K562 (cell line): ENCODE results near the gene ADCY5. TPM values are rescaled to one million over a fixed set of nuclear protein-coding genes. Genes with fewer than 3 reads are reported as not detected.

Experiments
- ATAC-seq: fragments of 200-7000 bp; cut with Tn5 transposase; 3 replicates; pipeline ENCODE4 v1.9.1; 2020; ENCODE audit warnings: moderate library complexity
- BruUV-seq: library from RNA; stranded (reverse); fragments of 400-500 nt; replicated peaks from 2 replicates; lab custom pipeline; 2021; lab: Mats Ljungman, UMichigan
- CTCF ChIA-PET: fragments of 300-600 bp; formaldehyde crosslinking; extraction: SDS; loops from one replicate; lab custom pipeline; 2021; ENCODE audit warnings: low intra/inter-chr PET ratio; lab: Yijun Ruan, JAX
- POLR2A ChIA-PET: fragments of 300-600, 350-650 bp; sonication (Branson Sonifier 250); formaldehyde crosslinking; extraction: SDS; loops from one replicate; lab custom pipeline; 2021; ENCODE audit warnings: antibody characterized with exemption, inconsistent platforms; lab: Yijun Ruan, JAX
- DNase-seq, 4 experiments: peaks; one replicate each; pipeline versions ENCODE4 v3.0.0 to v3.0.0-alpha.2; 2011 to 2018; ENCODE audit warnings: low spot score in 3 of 4, mixed read lengths in 3 of 4; ENCODE audit errors: extremely low read depth in 1 of 4
- FAIRE-seq: peaks from 2 replicates; lab custom pipeline; 2011; peaks lifted over from hg19 to GRCh38; lab: Jason Lieb, UNC
- H2AFZ ChIP-seq: 2 replicates; pipeline ENCODE4 v1.6.0; 2011; ENCODE audit warnings: low read depth, low read length, control low read depth, inconsistent platforms
- H3K27ac ChIP-seq: fragments of 200-600 bp; 3 replicates; pipeline ENCODE4 v1.8.0; 2011; ENCODE audit warnings: low read depth, mild to moderate bottlenecking, control low read depth, inconsistent platforms, low read length, moderate library complexity, mixed read lengths; ENCODE audit errors: extremely low read depth
- H3K27me3 ChIP-seq, 2 experiments: fragments of 300-600 bp in 1 of 2; 2 replicates in 1 of 2; 3 replicates in 1 of 2; pipeline versions ENCODE4 v1.6.0 to v1.8.0; 2011; ENCODE audit warnings: inconsistent platforms in 2 of 2, low read length in 2 of 2, mild to moderate bottlenecking in 1 of 2, mixed read lengths in 1 of 2, moderate library complexity in 1 of 2; ENCODE audit not compliant: control insufficient read depth in 2 of 2, insufficient read depth in 2 of 2
- H3K36me3 ChIP-seq: fragments of 300-600 bp; 3 replicates; pipeline ENCODE4 v1.8.0; 2011; ENCODE audit warnings: mild to moderate bottlenecking, low read length, inconsistent platforms; ENCODE audit not compliant: control insufficient read depth, insufficient read depth
- H3K4me1 ChIP-seq, 2 experiments: fragments of 200-600 bp in 1 of 2; replicated peaks in 1 of 2; 2 replicates in 1 of 2; 3 replicates in 1 of 2; pipeline versions ENCODE4 v1.5.1 to v1.8.0; 2011; ENCODE audit warnings: inconsistent platforms in 2 of 2, low read length in 2 of 2, mild to moderate bottlenecking in 1 of 2, mixed read lengths in 1 of 2, moderate library complexity in 1 of 2; ENCODE audit not compliant: control insufficient read depth in 2 of 2, insufficient read depth in 2 of 2
- H3K4me2 ChIP-seq: 2 replicates; pipeline ENCODE4 v1.6.1; 2011; ENCODE audit warnings: low read length, control low read depth, inconsistent platforms, mixed read lengths; ENCODE audit not compliant: insufficient read depth
- H3K4me3 ChIP-seq: fragments of 200-600 bp; sonication (generic), shearing (Covaris generic); 2 replicates; pipeline ENCODE4 v1.5.1; 2016; ENCODE audit warnings: control low read depth, inconsistent platforms
- H3K79me2 ChIP-seq: fragments of 200-600 bp; 3 replicates; pipeline ENCODE4 v1.8.0; 2011; ENCODE audit warnings: low read length, inconsistent platforms; ENCODE audit not compliant: control insufficient read depth, insufficient read depth
- H3K9ac ChIP-seq, 2 experiments: 2 replicates each; pipeline versions ENCODE4 v1.6.0 to v1.6.1; 2011; ENCODE audit warnings: low read depth in 2 of 2, low read length in 2 of 2, control low read depth in 1 of 2, inconsistent platforms in 1 of 2, mild to moderate bottlenecking in 1 of 2, mixed read lengths in 1 of 2; ENCODE audit not compliant: insufficient read depth in 1 of 2
- H3K9me1 ChIP-seq: one replicate; pipeline ENCODE4 v1.6.0; 2011; ENCODE audit warnings: inconsistent platforms, mild to moderate bottlenecking, low read length, moderate library complexity; ENCODE audit not compliant: control insufficient read depth, insufficient read depth
- H3K9me3 ChIP-seq: replicated peaks from 2 replicates; pipeline ENCODE4 v1.5.1; 2011; ENCODE audit warnings: low read depth, low read length, inconsistent platforms; ENCODE audit not compliant: control insufficient read depth, insufficient read depth
- H4K20me1 ChIP-seq: replicated peaks from 2 replicates; pipeline ENCODE4 v1.6.1; 2011; ENCODE audit warnings: low read length, inconsistent platforms, mixed read lengths; ENCODE audit not compliant: control insufficient read depth, insufficient read depth
- ARHGAP35 ChIP-seq: fragments of 450-650 bp; IDR thresholded peaks from 2 replicates; pipeline ENCODE4 v1.6.1; 2018; ENCODE audit not compliant: partially characterized antibody
- BRD4 ChIP-seq: fragments of 200-600 bp; sonication (generic); IDR thresholded peaks from 2 replicates; pipeline ENCODE4 v1.6.1; 2017; ENCODE audit warnings: inconsistent platforms
- RBBP5 ChIP-seq: fragments of 200-600 bp; sonication (generic); IDR thresholded peaks from 2 replicates; pipeline ENCODE4 v1.6.1; 2012; ENCODE audit warnings: borderline replicate concordance, mild to moderate bottlenecking, low read length, control low read depth, inconsistent platforms; ENCODE audit not compliant: insufficient read depth, poor library complexity, severe bottlenecking
- RBM39 ChIP-seq: fragments of 200-400 bp; formaldehyde crosslinking; optimal IDR thresholded peaks from 2 replicates; pipeline ENCODE3; 2018; ENCODE audit warnings: low read depth, low read length
- RNF2 ChIP-seq: sonication (generic); IDR thresholded peaks from 2 replicates; pipeline ENCODE4 v1.6.1; 2016
- TAF7 ChIP-seq: fragments of 450-650 bp; IDR thresholded peaks from 2 replicates; pipeline ENCODE4 v1.6.1; 2016; ENCODE audit warnings: missing genetic modification characterization, missing compliant biosample characterization
- TBP ChIP-seq: optimal IDR thresholded peaks from 2 replicates; pipeline ENCODE3; 2011; ENCODE audit warnings: low read depth, low read length, improper control_type of control experiment
- TRIM28 ChIP-seq: fragments of 450-650 bp; IDR thresholded peaks from 2 replicates; pipeline ENCODE4 v1.6.1; 2017
- WHSC1 ChIP-seq: IDR thresholded peaks from one replicate; pipeline ENCODE4 v1.6.1; 2012; ENCODE audit warnings: low read length, control low read depth, inconsistent platforms
- ZNF586 ChIP-seq: fragments of 450-650 bp; formaldehyde crosslinking; conservative IDR thresholded peaks from 2 replicates; pipeline ENCODE4 v1.4.0; 2020; ENCODE audit warnings: mild to moderate bottlenecking, moderate library complexity
- ZNF644 ChIP-seq: fragments of 200-800 bp; sonication (Bioruptor generic); IDR thresholded peaks from 2 replicates; pipeline ENCODE4 v1.6.1; 2016; ENCODE audit warnings: low read depth, missing genetic modification characterization, missing compliant biosample characterization
- WGBS: fragments of 100-300 bp; shearing (Covaris generic); methylation state at CpG from one replicate; pipeline ENCODE4 v1.1.6; 2016; ENCODE audit warnings: low coverage, mixed read lengths; ENCODE audit not compliant: insufficient coverage; ENCODE audit errors: missing lambda C conversion rate; 5-methylcytosine and 5-hydroxymethylcytosine counted together
- in situ Hi-C: fragments of 300-500 bp; cut with MboI; formaldehyde crosslinking; loops from 4 replicates; pipeline ENCODE4 v1.15.0; 2018; ENCODE audit warnings: inconsistent platforms, mixed read lengths
- intact Hi-C: fragments of 100-400 bp; cut with micrococcal nuclease; formaldehyde crosslinking; loops from 2 replicates; pipeline ENCODE4 v1.14.2; 2022
- polyA plus RNA-seq, 8 experiments: library from polyadenylated mRNA; depleted of rRNA in 4 of 8; stranded (reverse) in 5 of 8; unstranded in 3 of 8; fragments of >200 nt; fragmentation: Nextera tagmentation in 2 of 8; fragmentation: Illumina TruSeq in 1 of 8; extraction: Ambion mirVana in 2 of 8; extraction: Trizol in 1 of 8; gene quantifications; 2 replicates each; pipeline versions ENCODE4 v1.2.1 to v1.2.3, GENCODE V29; 2011 to 2014; ENCODE audit warnings: inconsistent platforms in 1 of 8, missing spikeins in 1 of 8
- total RNA-seq, 7 experiments: library from RNA; depleted of rRNA in 6 of 7; stranded (reverse); fragments of >200 nt in 6 of 7; fragmentation: Illumina TruSeq in 2 of 7; extraction: Trizol in 2 of 7; gene quantifications; 2 replicates each; pipeline versions ENCODE4 v1.2.1 to v1.2.3, GENCODE V29; 2011 to 2021; ENCODE audit warnings: low replicate concordance in 1 of 7
- TF ChIP-seq, protein P1 (sequence below): sonication (generic); formaldehyde crosslinking; IDR thresholded peaks from 2 replicates; pipeline ENCODE4 v1.8.0; 2022; ENCODE audit warnings: mild to moderate bottlenecking, missing genetic modification reagents, borderline replicate concordance
- TF ChIP-seq, protein P2 (sequence below): fragments of 450-650 bp; IDR thresholded peaks from 2 replicates; pipeline ENCODE4 v1.6.1; 2016; ENCODE audit warnings: low read depth

ADCY5 gene
- total and polyA plus RNA-seq, 9 of the 15 experiments (the other 6 are each of a cell fraction or from before 2014, with no cell fraction given), result under 0.01 TPM; not detected in 8

DNA sequence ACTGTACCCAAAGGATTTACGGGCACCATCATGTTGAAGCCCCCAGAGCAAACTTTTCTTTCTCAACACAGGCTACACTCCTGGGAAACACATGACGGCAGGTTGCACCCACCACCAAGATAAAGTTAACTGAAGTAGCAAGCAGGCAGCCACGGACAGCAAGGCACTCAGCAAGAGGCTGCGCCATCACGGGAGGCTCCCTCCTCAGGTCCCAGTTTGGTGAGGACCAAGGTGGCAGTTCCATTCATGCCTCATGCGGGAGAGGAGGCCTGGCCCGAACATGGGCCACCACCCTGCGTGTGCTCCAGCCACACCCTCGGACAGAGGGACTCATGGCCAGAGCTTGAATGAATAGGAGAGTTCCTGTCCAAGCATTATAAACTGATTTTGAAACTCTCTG, 6.8 kb downstream of the ADCY5 start:
- H3K27me3 ChIP-seq, result peaks cover 0 to 31% of the 10 kb centered on the region in 2 experiments; a peak in 3 of 5 replicates
- ChIA-PET CTCF (no interaction called here), POLR2A (no interaction called here)
- no peak for DNase-seq
- H4K20me1 ChIP-seq, result peaks cover 6% of the 10 kb centered on the region; the same call in 1 of the 2 replicates
- no peaks in the 10 kb centered on the region for H3K4me1 ChIP-seq
- H3K27ac ChIP-seq, result no peak overlapping the region
- no peak overlapping the region for H2AFZ ChIP-seq
- WGBS, result 3% methylated on average over 9 of the region's 9 CpGs
- no peak overlapping the region for H3K4me2 ChIP-seq
- no peak for FAIRE-seq
- H3K4me3 ChIP-seq, result no peak overlapping the region
- no peaks in the 10 kb centered on the region for H3K36me3 ChIP-seq
- H3K9me3 ChIP-seq, result no peaks in the 10 kb centered on the region
- intact Hi-C loops (no loop called here), in situ Hi-C loops (no loop called here)
- H3K9ac ChIP-seq, result no peak overlapping the region
- BruUV-seq, result no TSS peak
- no peak for ATAC-seq
- no peaks in the 10 kb centered on the region for H3K79me2 ChIP-seq
- no peaks in the 10 kb centered on the region for H3K9me1 ChIP-seq
- TF ChIP-seq BRD4 (no peak), WHSC1 (no peak), ZNF586 (CRISPR knock-in tag) (no peak), ZNF644 (tag) (no peak), RBM39 (no peak), RNF2 (no peak), TRIM28 (no peak), RBBP5 (no peak), TAF7 (tag) (no peak), TBP (no peak), ARHGAP35 (no peak)
- TF ChIP-seq, protein P1, sequence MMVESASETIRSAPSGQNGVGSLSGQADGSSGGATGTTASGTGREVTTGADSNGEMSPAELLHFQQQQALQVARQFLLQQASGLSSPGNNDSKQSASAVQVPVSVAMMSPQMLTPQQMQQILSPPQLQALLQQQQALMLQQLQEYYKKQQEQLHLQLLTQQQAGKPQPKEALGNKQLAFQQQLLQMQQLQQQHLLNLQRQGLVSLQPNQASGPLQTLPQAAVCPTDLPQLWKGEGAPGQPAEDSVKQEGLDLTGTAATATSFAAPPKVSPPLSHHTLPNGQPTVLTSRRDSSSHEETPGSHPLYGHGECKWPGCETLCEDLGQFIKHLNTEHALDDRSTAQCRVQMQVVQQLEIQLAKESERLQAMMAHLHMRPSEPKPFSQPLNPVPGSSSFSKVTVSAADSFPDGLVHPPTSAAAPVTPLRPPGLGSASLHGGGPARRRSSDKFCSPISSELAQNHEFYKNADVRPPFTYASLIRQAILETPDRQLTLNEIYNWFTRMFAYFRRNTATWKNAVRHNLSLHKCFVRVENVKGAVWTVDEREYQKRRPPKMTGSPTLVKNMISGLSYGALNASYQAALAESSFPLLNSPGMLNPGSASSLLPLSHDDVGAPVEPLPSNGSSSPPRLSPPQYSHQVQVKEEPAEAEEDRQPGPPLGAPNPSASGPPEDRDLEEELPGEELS, result no peak
- TF ChIP-seq, protein P2, sequence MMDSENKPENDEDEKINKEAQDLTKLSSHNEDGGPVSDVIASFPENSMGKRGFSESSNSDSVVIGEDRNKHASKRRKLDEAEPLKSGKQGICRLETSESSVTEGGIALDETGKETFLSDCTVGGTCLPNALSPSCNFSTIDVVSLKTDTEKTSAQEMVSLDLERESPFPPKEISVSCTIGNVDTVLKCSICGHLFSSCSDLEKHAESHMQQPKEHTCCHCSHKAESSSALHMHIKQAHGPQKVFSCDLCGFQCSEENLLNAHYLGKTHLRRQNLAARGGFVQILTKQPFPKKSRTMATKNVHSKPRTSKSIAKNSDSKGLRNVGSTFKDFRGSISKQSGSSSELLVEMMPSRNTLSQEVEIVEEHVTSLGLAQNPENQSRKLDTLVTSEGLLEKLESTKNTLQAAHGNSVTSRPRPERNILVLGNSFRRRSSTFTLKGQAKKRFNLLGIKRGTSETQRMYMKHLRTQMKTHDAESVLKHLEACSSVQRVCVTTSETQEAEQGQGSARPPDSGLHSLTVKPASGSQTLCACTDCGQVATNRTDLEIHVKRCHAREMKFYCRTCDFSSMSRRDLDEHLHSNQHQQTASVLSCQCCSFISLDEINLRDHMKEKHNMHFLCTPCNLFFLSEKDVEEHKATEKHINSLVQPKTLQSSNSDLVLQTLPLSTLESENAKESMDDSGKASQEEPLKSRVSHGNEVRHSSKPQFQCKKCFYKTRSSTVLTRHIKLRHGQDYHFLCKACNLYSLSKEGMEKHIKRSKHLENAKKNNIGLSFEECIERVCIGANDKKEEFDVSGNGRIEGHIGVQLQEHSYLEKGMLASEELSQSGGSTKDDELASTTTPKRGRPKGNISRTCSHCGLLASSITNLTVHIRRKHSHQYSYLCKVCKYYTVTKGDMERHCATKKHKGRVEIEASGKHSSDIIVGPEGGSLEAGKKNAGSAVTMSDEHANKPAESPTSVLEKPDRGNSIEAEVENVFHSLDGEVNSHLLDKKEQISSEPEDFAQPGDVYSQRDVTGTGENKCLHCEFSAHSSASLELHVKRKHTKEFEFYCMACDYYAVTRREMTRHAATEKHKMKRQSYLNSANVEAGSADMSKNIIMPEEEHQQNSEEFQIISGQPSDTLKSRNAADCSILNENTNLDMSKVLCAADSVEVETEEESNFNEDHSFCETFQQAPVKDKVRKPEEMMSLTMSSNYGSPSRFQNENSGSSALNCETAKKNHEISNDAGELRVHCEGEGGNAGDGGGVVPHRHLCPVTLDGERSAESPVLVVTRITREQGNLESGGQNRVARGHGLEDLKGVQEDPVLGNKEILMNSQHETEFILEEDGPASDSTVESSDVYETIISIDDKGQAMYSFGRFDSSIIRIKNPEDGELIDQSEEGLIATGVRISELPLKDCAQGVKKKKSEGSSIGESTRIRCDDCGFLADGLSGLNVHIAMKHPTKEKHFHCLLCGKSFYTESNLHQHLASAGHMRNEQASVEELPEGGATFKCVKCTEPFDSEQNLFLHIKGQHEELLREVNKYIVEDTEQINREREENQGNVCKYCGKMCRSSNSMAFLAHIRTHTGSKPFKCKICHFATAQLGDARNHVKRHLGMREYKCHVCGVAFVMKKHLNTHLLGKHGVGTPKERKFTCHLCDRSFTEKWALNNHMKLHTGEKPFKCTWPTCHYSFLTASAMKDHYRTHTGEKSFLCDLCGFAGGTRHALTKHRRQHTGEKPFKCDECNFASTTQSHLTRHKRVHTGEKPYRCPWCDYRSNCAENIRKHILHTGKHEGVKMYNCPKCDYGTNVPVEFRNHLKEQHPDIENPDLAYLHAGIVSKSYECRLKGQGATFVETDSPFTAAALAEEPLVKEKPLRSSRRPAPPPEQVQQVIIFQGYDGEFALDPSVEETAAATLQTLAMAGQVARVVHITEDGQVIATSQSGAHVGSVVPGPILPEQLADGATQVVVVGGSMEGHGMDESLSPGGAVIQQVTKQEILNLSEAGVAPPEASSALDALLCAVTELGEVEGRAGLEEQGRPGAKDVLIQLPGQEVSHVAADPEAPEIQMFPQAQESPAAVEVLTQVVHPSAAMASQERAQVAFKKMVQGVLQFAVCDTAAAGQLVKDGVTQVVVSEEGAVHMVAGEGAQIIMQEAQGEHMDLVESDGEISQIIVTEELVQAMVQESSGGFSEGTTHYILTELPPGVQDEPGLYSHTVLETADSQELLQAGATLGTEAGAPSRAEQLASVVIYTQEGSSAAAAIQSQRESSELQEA, result no peak
